ENCODE data around the gene CPNE5. TPM values are rescaled to one million over a fixed set of nuclear protein-coding genes. Genes with fewer than 3 reads are reported as not detected.

Gene CPNE5
- total RNA-seq, 1 donor from 2014 or later = 59.1 TPM

GRCh38 chr6:36739947-36740817 lies 99.1 kb downstream of the CPNE5 start:
- TF ChIP-seq CTCF (IDR thresholded peaks at IDR 0.05) = no peak
- CTCF ChIA-PET = no interaction called here
- Mint-ChIP-seq H3K4me1 (peaks cover 74% of the 10 kb centered on the region), H3K27ac (peak overlapping the region; percentile 77), H3K4me3 (peak overlapping the region; percentile 42), H3K9me3 (no peaks in the 10 kb centered on the region), H3K36me3 (ENCODE audit: low read depth) (peaks cover 34% of the 10 kb centered on the region), H3K27me3 (no peaks in the 10 kb centered on the region)
- intact Hi-C loops (cut with micrococcal nuclease) = loop anchor here (2.0 kb wide), 1 partner anchor 17 kb away; no protein-coding TSS in a partner anchor
- ATAC-seq (ENCODE audit: low read depth) (no peak), DNase-seq (no peak)
- POLR2A ChIA-PET = interaction anchor here (0.5 to 1.6 kb wide), 3 partner anchors 13 to 132 kb away, joined by 3 read pairs; no protein-coding TSS in a partner anchor

- POLR2A ChIA-PET = no interaction called here
- Mint-ChIP-seq H3K4me3 (no peak overlapping the region), H3K36me3 (ENCODE audit: low read depth) (peaks cover 15% of the 10 kb centered on the region), H3K9me3 (no peaks in the 10 kb centered on the region), H3K27me3 (no peaks in the 10 kb centered on the region), H3K27ac (no peak overlapping the region), H3K4me1 (peaks cover 67% of the 10 kb centered on the region)
- CTCF ChIA-PET = interaction anchor here (1.4 kb wide), 1 partner anchor 20 kb away, joined by 5 read pairs; no protein-coding TSS in a partner anchor
- no peak for TF ChIP-seq CTCF (IDR thresholded peaks at IDR 0.05)
- ATAC-seq (ENCODE audit: low read depth) = no peak
- intact Hi-C loops (cut with micrococcal nuclease) = no loop called here
- no peak for DNase-seq
Observed at GRCh38 chr6:36738108-36738507, 101.1 kb downstream of the CPNE5 start.

- Mint-ChIP-seq H3K36me3 (ENCODE audit: low read depth) (peaks cover 7% of the 10 kb centered on the region), H3K9me3 (no peaks in the 10 kb centered on the region), H3K27ac (peak overlapping the region; percentile 25), H3K27me3 (no peaks in the 10 kb centered on the region), H3K4me3 (no peak overlapping the region), H3K4me1 (peaks cover 59% of the 10 kb centered on the region)
- ATAC-seq (ENCODE audit: low read depth) (no peak), DNase-seq (no peak)
- TF ChIP-seq CTCF (IDR thresholded peaks at IDR 0.05) = no peak
- ChIA-PET CTCF (no interaction called here), POLR2A (interaction anchor here (1.2 kb wide), 1 partner anchor 16 kb away, joined by 3 read pairs; no protein-coding TSS in a partner anchor)
- intact Hi-C loops (cut with micrococcal nuclease) = no loop called here
Observed at GRCh38 chr6:36737043-36737785, 102.0 kb downstream of the CPNE5 start.

- intact Hi-C loops (cut with micrococcal nuclease) = loop anchor here (1.0 kb wide), 1 partner anchor 112 kb away; no protein-coding TSS in a partner anchor
- H3K36me3 Mint-ChIP-seq (ENCODE audit: low read depth) = no peaks in the 10 kb centered on the region
- ATAC-seq (ENCODE audit: low read depth) = peak; percentile 90
Observed at GRCh38 chr6:36735110-36736071, 103.9 kb downstream of the CPNE5 start.

More at GRCh38 chr6:36735110-36736071, 103.9 kb downstream of the CPNE5 start:
- peaks cover 45% of the 10 kb centered on the region for H3K4me1 Mint-ChIP-seq
- H3K27me3 Mint-ChIP-seq = no peaks in the 10 kb centered on the region
- H3K27ac Mint-ChIP-seq = peak overlapping the region; percentile 65
- POLR2A ChIA-PET = interaction anchor here (1.3 to 2.0 kb wide), 4 partner anchors 19 to 57 kb away, joined by 3 to 15 read pairs (median 7); partner anchors contain the start of gene CDKN1A
- H3K9me3 Mint-ChIP-seq = no peaks in the 10 kb centered on the region
- peak overlapping the region; percentile 72 for H3K4me3 Mint-ChIP-seq
- CTCF ChIA-PET = interaction anchor here (0.6 to 3.9 kb wide), 6 partner anchors 11 to 123 kb away, joined by 3 to 21 read pairs (median 4); no protein-coding TSS in a partner anchor
- TF ChIP-seq CTCF (IDR thresholded peaks at IDR 0.05) = no peak
- no peak for DNase-seq

All from activated B cell treated with CpG ODN at 0.5 μM for 24 hours (primary cell).